GM23338 (cell line): ENCODE results near the gene VILL.

Source experiments
- CREB1 ChIP-seq: fragments of 250-450 bp; sonication (Bioruptor Pico); IDR thresholded peaks from 2 replicates; pipeline ENCODE4 v1.5.0; 2020; ENCODE audit warnings: low read depth, mild to moderate bottlenecking, moderate library complexity
- CTCF ChIP-seq, 2 experiments: fragments of 200-600 bp in 1 of 2; sonication (generic) in 1 of 2; conservative IDR thresholded peaks; 2 replicates each; pipeline versions ENCODE4 v1.5.1 to v1.6.1; 2016 to 2017; ENCODE audit warnings: antibody characterized with exemption in 2 of 2, low read depth in 2 of 2, mild to moderate bottlenecking in 2 of 2, moderate library complexity in 1 of 2
- ETS1 ChIP-seq: IDR thresholded peaks from 2 replicates; pipeline ENCODE4 v1.6.1; 2016; ENCODE audit warnings: antibody characterized with exemption
- EZH2 ChIP-seq: fragments of 200-600 bp; sonication (generic); IDR thresholded peaks from one replicate; pipeline ENCODE4 v1.8.0; 2017; ENCODE audit warnings: antibody characterized with exemption, mild to moderate bottlenecking, low read depth; ENCODE audit not compliant: unreplicated experiment
- EZH2phosphoT487 ChIP-seq: fragments of 200-600 bp; sonication (generic); IDR thresholded peaks from one replicate; pipeline ENCODE4 v1.8.1; 2018; ENCODE audit warnings: antibody characterized with exemption; ENCODE audit not compliant: unreplicated experiment
- POLR2AphosphoS5 ChIP-seq: IDR thresholded peaks from 2 replicates; pipeline ENCODE4 v1.6.1; 2016; ENCODE audit warnings: antibody characterized with exemption, low read depth
- REST ChIP-seq: IDR thresholded peaks from one replicate; pipeline ENCODE4 v1.6.1; 2018; ENCODE audit warnings: antibody characterized with exemption; ENCODE audit not compliant: unreplicated experiment
- STAT1 ChIP-seq: IDR thresholded peaks from one replicate; pipeline ENCODE4 v1.6.1; 2016; ENCODE audit warnings: antibody characterized with exemption; ENCODE audit not compliant: unreplicated experiment
- ZNF114 ChIP-seq: fragments of 250-450 bp; sonication (Bioruptor Pico); IDR thresholded peaks from 2 replicates; pipeline ENCODE4 v1.5.0; 2020; ENCODE audit warnings: mild to moderate bottlenecking, moderate library complexity

GRCh38 chr3:38000965-38001455 is 10.4 kb downstream of the VILL start:
- TF ChIP-seq CTCF (conservative IDR thresholded peaks at IDR 0.05; ENCODE audit: low read depth in 2 of 2) = no peak
- no peak for TF ChIP-seq POLR2AphosphoS5
- TF ChIP-seq EZH2 = no peak
- TF ChIP-seq ZNF114 (CRISPR knock-in tag) = no peak
- no peak for TF ChIP-seq REST
- TF ChIP-seq EZH2phosphoT487 = no peak
- TF ChIP-seq CREB1 (CRISPR knock-in tag) = no peak
- no peak for TF ChIP-seq STAT1
- no peak for TF ChIP-seq ETS1
